HG03280 (cell line): ENCODE results near the gene KLHDC7A.
"Not testable (repeated sequence)": the region's sequence is repeated elsewhere in the genome, so short reads cannot be mapped to it uniquely, and the experiment has no call there.

Source experiments
- ATAC-seq: cut with Tn5 transposase; IDR thresholded peaks from one replicate; pipeline ENCODE4 v1.9.1; 2021; ENCODE audit warnings: mild to moderate bottlenecking, moderate library complexity; ENCODE audit not compliant: unreplicated experiment

Gene KLHDC7A

GRCh38 chr1:18480315-18481189 is at the start of gene KLHDC7A:
TSS of gene KLHDC7A (plus strand) at chr1:18480930. CDS start at chr1:18480982, 52 bp downstream.
- no peak for ATAC-seq

GRCh38 chr1:18434041-18434440 is 46.7 kb upstream of the KLHDC7A start:
- no peak for ATAC-seq

- no peak for ATAC-seq
Measured at GRCh38 chr1:18440385-18441226, 40.1 kb upstream of the KLHDC7A start.

- no peak for ATAC-seq
Measured at GRCh38 chr1:18443587-18444520, 36.9 kb upstream of the KLHDC7A start.

GRCh38 chr1:18444563-18444962 is 36.2 kb upstream of the KLHDC7A start:
- no peak for ATAC-seq

GRCh38 chr1:18446751-18447150 is 34.0 kb upstream of the KLHDC7A start:
- no peak for ATAC-seq

- ATAC-seq: no peak
Measured at GRCh38 chr1:18447509-18448220, 33.1 kb upstream of the KLHDC7A start.

GRCh38 chr1:18448889-18449288 is 31.8 kb upstream of the KLHDC7A start:
- ATAC-seq: no peak

- ATAC-seq: no peak
Measured at GRCh38 chr1:18452550-18452949, 28.2 kb upstream of the KLHDC7A start.

- no peak for ATAC-seq
Measured at GRCh38 chr1:18458133-18459092, 22.3 kb upstream of the KLHDC7A start.

- no peak for ATAC-seq
Measured at GRCh38 chr1:18461656-18462055, 19.1 kb upstream of the KLHDC7A start.

GRCh38 chr1:18462517-18462916 is 18.2 kb upstream of the KLHDC7A start:
- not testable (repeated sequence) for ATAC-seq

- ATAC-seq: no peak
Measured at GRCh38 chr1:18463063-18463462, 17.7 kb upstream of the KLHDC7A start.

GRCh38 chr1:18463984-18464664 is 16.6 kb upstream of the KLHDC7A start:
- no peak for ATAC-seq

GRCh38 chr1:18464665-18465050 is 16.1 kb upstream of the KLHDC7A start:
- ATAC-seq: no peak

GRCh38 chr1:18466676-18467075 is 14.1 kb upstream of the KLHDC7A start:
- no peak for ATAC-seq

GRCh38 chr1:18468570-18468969 is 12.2 kb upstream of the KLHDC7A start:
- ATAC-seq: no peak

GRCh38 chr1:18469514-18469913 is 11.2 kb upstream of the KLHDC7A start:
- no peak for ATAC-seq
